ENCODE measurements around the gene POLR3E.

Gene POLR3E

DNA sequence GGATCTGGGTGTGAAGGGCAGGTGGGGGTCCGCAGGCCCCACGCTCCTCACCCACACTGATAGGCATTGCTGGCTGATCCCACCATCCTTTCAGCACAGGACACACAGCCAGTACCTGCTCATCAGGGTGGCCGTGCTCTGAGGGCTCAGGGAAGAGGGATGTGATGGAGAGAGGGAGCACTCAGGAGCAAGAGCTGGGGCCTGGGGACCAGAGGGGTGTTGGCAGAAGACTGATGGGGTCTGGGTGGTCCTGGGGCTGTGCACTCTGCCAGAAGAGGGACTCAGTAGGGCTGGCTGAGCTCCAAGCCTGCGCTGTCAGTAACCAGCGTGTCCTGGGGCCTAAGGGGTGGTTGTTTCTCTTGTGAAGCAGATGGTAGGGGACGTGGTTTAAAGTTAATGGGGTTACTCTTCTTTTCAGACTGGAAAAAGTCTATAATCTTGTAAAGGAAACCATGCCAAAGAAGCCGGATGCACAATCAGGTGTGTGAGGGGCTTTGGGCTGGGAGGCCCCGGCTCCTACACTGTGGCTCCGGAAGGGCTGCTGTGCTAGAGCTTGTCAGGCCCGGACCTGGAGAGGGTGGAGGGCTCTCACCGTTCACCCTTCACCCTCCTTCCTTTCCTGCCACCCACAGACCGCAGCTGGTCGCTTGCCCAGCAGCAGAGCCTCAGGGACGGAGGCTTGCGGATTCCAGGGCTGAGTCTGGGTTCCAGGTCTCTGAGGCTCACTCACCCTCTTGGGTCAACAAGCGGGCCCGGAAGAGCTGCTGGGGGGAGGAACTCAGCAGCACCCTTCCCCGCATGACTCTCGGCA is 27.8 kb downstream of the POLR3E start:
- Histone ChIP-seq H3K9ac (ENCODE audit: low read depth, low read length, poor library complexity) (peak overlapping the region; percentile 9), H2BK120ac (ENCODE audit: low read depth, low read length) (no peak overlapping the region), H3K4ac (ENCODE audit: low read length) (no peak overlapping the region), H3K9me3 (replicated peaks in 1 of 2; ENCODE audit: control insufficient read depth in 2 of 2, insufficient read depth in 1 of 2, low read depth in 1 of 2, low read length in 2 of 2) (peaks cover 0 to 2% of the 10 kb centered on the region in 2 donors), H3K18ac (ENCODE audit: low read length) (no peak overlapping the region), H2BK15ac (ENCODE audit: low read length) (no peak overlapping the region), H3K23ac (ENCODE audit: low read depth, low read length, poor library complexity) (peak overlapping the region; percentile 65), H2AFZ (ENCODE audit: low read length) (no peak overlapping the region), H3K27ac (replicated peaks; ENCODE audit: low read length) (no peak overlapping the region), H3K4me3 (ENCODE audit: low read length in 2 of 2) (no peak overlapping the region), H3K4me1 (ENCODE audit: control insufficient read depth in 2 of 2, insufficient read depth in 1 of 2, low read depth in 1 of 2, low read length in 2 of 2) (no peaks in the 10 kb centered on the region), H4K8ac (ENCODE audit: low read depth, low read length) (no peak overlapping the region), H2BK12ac (ENCODE audit: low read length) (no peak overlapping the region), H3K36me3 (replicated peaks in 1 of 2; ENCODE audit: control insufficient read depth in 2 of 2, insufficient read depth in 2 of 2, low read length in 2 of 2) (peaks cover 62 to 89% of the 10 kb centered on the region in 2 donors), H3K4me2 (ENCODE audit: insufficient read depth, low read length, poor library complexity, severe bottlenecking) (no peak overlapping the region), H3K27me3 (ENCODE audit: control insufficient read depth in 3 of 3, insufficient read depth in 3 of 3, low read depth in 1 of 3, low read length in 3 of 3) (no peaks in the 10 kb centered on the region), H3K14ac (ENCODE audit: low read length) (no peak overlapping the region), H2BK5ac (ENCODE audit: low read length) (peak overlapping the region; percentile 53), H3K79me1 (ENCODE audit: low read depth, low read length) (peaks cover 15% of the 10 kb centered on the region), H4K91ac (ENCODE audit: low read depth, low read length, poor library complexity) (no peak overlapping the region), H2AK5ac (ENCODE audit: low read depth, low read length) (no peak overlapping the region)
- no CpG with 5 or more reads among the region's 19 CpGs for WGBS, 2 donors (ENCODE audit: extremely low coverage in 2 of 2, insufficient read length in 2 of 2, insufficient replicate concordance in 1 of 2)
- no peak for DNase-seq (ENCODE audit: low spot score)

DNA sequence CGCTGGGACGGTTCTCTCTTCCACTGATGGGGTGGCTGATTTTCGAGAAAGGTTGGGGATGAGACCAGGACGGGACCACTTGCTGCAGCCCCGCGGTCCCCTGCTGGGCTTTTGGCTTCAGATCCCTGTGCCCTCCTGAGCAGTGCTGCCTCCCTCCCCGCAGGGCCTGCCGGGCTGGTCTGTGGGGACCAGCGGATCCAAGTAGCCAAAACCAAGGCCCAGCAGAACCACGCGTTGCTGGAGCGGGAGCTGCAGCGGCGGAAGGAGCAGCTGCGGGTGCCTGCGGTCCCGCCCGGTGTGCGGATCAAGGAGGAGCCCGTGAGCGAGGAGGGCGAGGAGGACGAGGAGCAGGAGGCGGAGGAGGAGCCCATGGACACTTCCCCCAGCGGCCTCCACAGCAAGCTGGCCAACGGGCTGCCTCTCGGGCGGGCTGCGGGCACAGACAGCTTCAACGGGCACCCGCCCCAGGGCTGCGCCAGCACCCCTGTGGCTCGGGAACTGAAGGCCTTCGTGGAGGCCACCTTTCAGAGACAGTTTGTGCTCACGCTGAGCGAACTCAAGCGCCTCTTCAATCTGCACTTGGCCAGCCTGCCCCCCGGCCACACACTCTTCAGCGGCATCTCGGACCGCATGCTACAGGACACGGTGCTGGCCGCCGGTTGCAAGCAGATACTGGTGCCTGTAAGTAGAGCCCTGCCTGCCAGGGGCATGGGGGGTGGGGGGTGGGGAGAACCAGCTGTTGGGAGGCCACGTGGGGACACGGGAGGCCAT is 28.6 kb downstream of the POLR3E start:
- Histone ChIP-seq H4K91ac (ENCODE audit: low read depth, low read length, poor library complexity) (no peak overlapping the region), H2AFZ (ENCODE audit: low read length) (no peak overlapping the region), H3K79me1 (ENCODE audit: low read depth, low read length) (peaks cover 15% of the 10 kb centered on the region), H2BK120ac (ENCODE audit: low read depth, low read length) (no peak overlapping the region), H3K27ac (replicated peaks; ENCODE audit: low read length) (no peak overlapping the region), H3K9ac (ENCODE audit: low read depth, low read length, poor library complexity) (peak overlapping the region; percentile 21), H2BK12ac (ENCODE audit: low read length) (no peak overlapping the region), H3K4ac (ENCODE audit: low read length) (peak overlapping the region; percentile 37), H3K23ac (ENCODE audit: low read depth, low read length, poor library complexity) (peak overlapping the region; percentile 65), H2AK5ac (ENCODE audit: low read depth, low read length) (no peak overlapping the region), H2BK5ac (ENCODE audit: low read length) (peak overlapping the region; percentile 53), H3K36me3 (replicated peaks in 1 of 2; ENCODE audit: control insufficient read depth in 2 of 2, insufficient read depth in 2 of 2, low read length in 2 of 2) (peaks cover 64 to 91% of the 10 kb centered on the region in 2 donors), H4K8ac (ENCODE audit: low read depth, low read length) (peak overlapping the region; percentile 65), H3K9me3 (replicated peaks in 1 of 2; ENCODE audit: control insufficient read depth in 2 of 2, insufficient read depth in 1 of 2, low read depth in 1 of 2, low read length in 2 of 2) (peaks cover 0 to 2% of the 10 kb centered on the region in 2 donors), H3K4me1 (ENCODE audit: control insufficient read depth in 2 of 2, insufficient read depth in 1 of 2, low read depth in 1 of 2, low read length in 2 of 2) (no peaks in the 10 kb centered on the region), H3K4me2 (ENCODE audit: insufficient read depth, low read length, poor library complexity, severe bottlenecking) (no peak overlapping the region), H3K4me3 (ENCODE audit: low read length in 2 of 2) (no peak overlapping the region), H3K27me3 (ENCODE audit: control insufficient read depth in 3 of 3, insufficient read depth in 3 of 3, low read depth in 1 of 3, low read length in 3 of 3) (no peaks in the 10 kb centered on the region), H2BK15ac (ENCODE audit: low read length) (no peak overlapping the region), H3K18ac (ENCODE audit: low read length) (no peak overlapping the region), H3K14ac (ENCODE audit: low read length) (peak overlapping the region; percentile 38)
- DNase-seq (ENCODE audit: low spot score): no peak
- no CpG with 5 or more reads among the region's 46 CpGs for WGBS, 2 donors (ENCODE audit: extremely low coverage in 2 of 2, insufficient read length in 2 of 2, insufficient replicate concordance in 1 of 2)

DNA sequence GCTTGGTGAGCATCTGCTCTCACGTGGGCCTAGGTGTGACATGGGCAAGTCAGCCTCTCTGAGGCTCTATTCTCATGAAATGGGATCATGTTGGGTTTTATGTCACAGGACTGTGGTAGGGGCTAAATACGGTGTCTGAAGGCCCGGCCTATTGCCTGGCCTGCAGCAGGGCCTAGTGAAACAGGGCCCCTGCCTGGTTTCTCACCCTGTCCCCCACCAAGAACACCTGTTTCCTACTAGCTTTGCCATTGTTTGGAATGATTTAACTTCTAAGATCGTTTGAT is 29.1 kb downstream of the POLR3E start:
- H3K79me1 ChIP-seq (ENCODE audit: low read depth, low read length): peaks cover 15% of the 10 kb centered on the region
- no peak overlapping the region for H3K9ac ChIP-seq (ENCODE audit: low read depth, low read length, poor library complexity)
- no peak overlapping the region for H3K4me3 ChIP-seq (ENCODE audit: low read length in 2 of 2)
- H2BK15ac ChIP-seq (ENCODE audit: low read length): no peak overlapping the region
- H3K9me3 ChIP-seq (replicated peaks in 1 of 2; ENCODE audit: control insufficient read depth in 2 of 2, insufficient read depth in 1 of 2, low read depth in 1 of 2, low read length in 2 of 2): peaks cover 0 to 2% of the 10 kb centered on the region in 2 donors
- H3K4me1 ChIP-seq (ENCODE audit: control insufficient read depth in 2 of 2, insufficient read depth in 1 of 2, low read depth in 1 of 2, low read length in 2 of 2): no peaks in the 10 kb centered on the region
- H3K4me2 ChIP-seq (ENCODE audit: insufficient read depth, low read length, poor library complexity, severe bottlenecking): no peak overlapping the region
- H3K27me3 ChIP-seq (ENCODE audit: control insufficient read depth in 3 of 3, insufficient read depth in 3 of 3, low read depth in 1 of 3, low read length in 3 of 3): no peaks in the 10 kb centered on the region
- no peak overlapping the region for H3K27ac ChIP-seq (replicated peaks; ENCODE audit: low read length)
- no peak overlapping the region for H2AFZ ChIP-seq (ENCODE audit: low read length)
- H4K91ac ChIP-seq (ENCODE audit: low read depth, low read length, poor library complexity): no peak overlapping the region
- WGBS, 2 donors (ENCODE audit: extremely low coverage in 2 of 2, insufficient read length in 2 of 2, insufficient replicate concordance in 1 of 2): no CpG with 5 or more reads among the region's 4 CpGs
- no peak overlapping the region for H2BK12ac ChIP-seq (ENCODE audit: low read length)
- no peak overlapping the region for H3K14ac ChIP-seq (ENCODE audit: low read length)
- H2AK5ac ChIP-seq (ENCODE audit: low read depth, low read length): no peak overlapping the region
- H3K23ac ChIP-seq (ENCODE audit: low read depth, low read length, poor library complexity): no peak overlapping the region
- H3K4ac ChIP-seq (ENCODE audit: low read length): no peak overlapping the region
- H2BK120ac ChIP-seq (ENCODE audit: low read depth, low read length): no peak overlapping the region
- no peak for DNase-seq (ENCODE audit: low spot score)
- peaks cover 66 to 89% of the 10 kb centered on the region in 2 donors for H3K36me3 ChIP-seq (replicated peaks in 1 of 2; ENCODE audit: control insufficient read depth in 2 of 2, insufficient read depth in 2 of 2, low read length in 2 of 2)
- no peak overlapping the region for H4K8ac ChIP-seq (ENCODE audit: low read depth, low read length)
- H3K18ac ChIP-seq (ENCODE audit: low read length): no peak overlapping the region
- no peak overlapping the region for H2BK5ac ChIP-seq (ENCODE audit: low read length)

DNA sequence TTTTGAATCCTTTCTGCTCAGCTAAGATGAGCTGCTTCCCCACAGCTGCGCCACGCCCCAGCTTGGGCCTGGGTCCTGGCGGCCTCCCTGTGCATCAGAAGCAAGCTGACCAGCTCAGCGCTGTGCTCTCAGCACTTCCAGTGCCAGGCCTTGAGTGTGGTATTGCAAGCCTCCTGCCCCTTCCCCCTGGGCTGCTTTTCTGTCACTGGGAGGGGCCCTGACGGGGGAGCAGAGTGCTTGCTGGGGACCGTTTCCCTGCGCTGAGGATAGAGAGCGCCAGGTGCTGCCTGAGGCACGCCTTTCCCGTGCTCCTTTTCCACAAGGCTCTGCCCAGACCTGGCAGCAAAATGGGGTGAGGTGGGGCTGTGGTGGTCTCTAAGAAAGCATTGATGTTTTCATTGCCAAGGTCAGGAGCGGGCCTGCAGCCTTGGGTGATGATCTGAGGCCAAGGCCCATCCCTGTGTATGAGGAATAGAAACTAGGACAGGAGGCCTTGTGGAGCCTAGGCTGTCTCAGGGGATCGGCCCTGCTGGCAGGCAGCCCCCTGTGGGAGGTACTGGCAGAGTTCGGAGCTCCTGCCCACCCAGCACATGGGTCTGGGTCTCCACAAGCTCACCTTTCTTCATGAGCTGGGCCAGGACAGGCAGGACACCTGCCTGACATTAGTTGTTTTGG is 29.7 kb downstream of the POLR3E start:
- Histone ChIP-seq H2BK12ac (ENCODE audit: low read length) (no peak overlapping the region), H3K9ac (ENCODE audit: low read depth, low read length, poor library complexity) (no peak overlapping the region), H3K4me2 (ENCODE audit: insufficient read depth, low read length, poor library complexity, severe bottlenecking) (no peak overlapping the region), H3K14ac (ENCODE audit: low read length) (peak overlapping the region; percentile 38), H3K4ac (ENCODE audit: low read length) (no peak overlapping the region), H3K23ac (ENCODE audit: low read depth, low read length, poor library complexity) (peak overlapping the region; percentile 25), H2AFZ (ENCODE audit: low read length) (no peak overlapping the region), H3K4me3 (ENCODE audit: low read length in 2 of 2) (no peak overlapping the region), H2BK120ac (ENCODE audit: low read depth, low read length) (no peak overlapping the region), H2AK5ac (ENCODE audit: low read depth, low read length) (peak overlapping the region; percentile 56), H3K27ac (replicated peaks; ENCODE audit: low read length) (no peak overlapping the region), H2BK5ac (ENCODE audit: low read length) (no peak overlapping the region), H2BK15ac (ENCODE audit: low read length) (no peak overlapping the region), H4K8ac (ENCODE audit: low read depth, low read length) (no peak overlapping the region), H3K27me3 (ENCODE audit: control insufficient read depth in 3 of 3, insufficient read depth in 3 of 3, low read depth in 1 of 3, low read length in 3 of 3) (no peaks in the 10 kb centered on the region), H4K91ac (ENCODE audit: low read depth, low read length, poor library complexity) (no peak overlapping the region), H3K36me3 (replicated peaks in 1 of 2; ENCODE audit: control insufficient read depth in 2 of 2, insufficient read depth in 2 of 2, low read length in 2 of 2) (peaks cover 65 to 89% of the 10 kb centered on the region in 2 donors), H3K9me3 (replicated peaks in 1 of 2; ENCODE audit: control insufficient read depth in 2 of 2, insufficient read depth in 1 of 2, low read depth in 1 of 2, low read length in 2 of 2) (peaks cover 0 to 2% of the 10 kb centered on the region in 2 donors), H3K4me1 (ENCODE audit: control insufficient read depth in 2 of 2, insufficient read depth in 1 of 2, low read depth in 1 of 2, low read length in 2 of 2) (no peaks in the 10 kb centered on the region), H3K79me1 (ENCODE audit: low read depth, low read length) (peaks cover 12% of the 10 kb centered on the region), H3K18ac (ENCODE audit: low read length) (no peak overlapping the region)
- no CpG with 5 or more reads among the region's 13 CpGs for WGBS, 2 donors (ENCODE audit: extremely low coverage in 2 of 2, insufficient read length in 2 of 2, insufficient replicate concordance in 1 of 2)
- no peak for DNase-seq (ENCODE audit: low spot score)
